K562 (cell line): Measurements from ENCODE around the gene SMG1. TPM values are rescaled to one million over a fixed set of nuclear protein-coding genes. Genes with fewer than 3 reads are reported as not detected.
"Not testable (repeated sequence)": the region's sequence is repeated elsewhere in the genome, so short reads cannot be mapped to it uniquely, and the experiment has no call there.

Source experiments
- ATAC-seq: fragments of 200-7000 bp; cut with Tn5 transposase; 3 replicates; pipeline ENCODE4 v1.9.1; 2020; ENCODE audit warnings: moderate library complexity
- BruUV-seq: library from RNA; stranded (reverse); fragments of 400-500 nt; replicated peaks from 2 replicates; lab custom pipeline; 2021; lab: Mats Ljungman, UMichigan
- CTCF ChIA-PET: fragments of 300-600 bp; formaldehyde crosslinking; extraction: SDS; loops from one replicate; lab custom pipeline; 2021; ENCODE audit warnings: low intra/inter-chr PET ratio; lab: Yijun Ruan, JAX
- POLR2A ChIA-PET: fragments of 300-600, 350-650 bp; sonication (Branson Sonifier 250); formaldehyde crosslinking; extraction: SDS; loops from one replicate; lab custom pipeline; 2021; ENCODE audit warnings: antibody characterized with exemption, inconsistent platforms; lab: Yijun Ruan, JAX
- DNase-seq, 4 experiments: peaks; one replicate each; pipeline versions ENCODE4 v3.0.0 to v3.0.0-alpha.2; 2011 to 2018; ENCODE audit warnings: low spot score in 3 of 4, mixed read lengths in 3 of 4; ENCODE audit errors: extremely low read depth in 1 of 4
- FAIRE-seq: peaks from 2 replicates; lab custom pipeline; 2011; peaks lifted over from hg19 to GRCh38; lab: Jason Lieb, UNC
- H2AFZ ChIP-seq: 2 replicates; pipeline ENCODE4 v1.6.0; 2011; ENCODE audit warnings: low read depth, low read length, control low read depth, inconsistent platforms
- H3K27ac ChIP-seq: fragments of 200-600 bp; 3 replicates; pipeline ENCODE4 v1.8.0; 2011; ENCODE audit warnings: low read depth, mild to moderate bottlenecking, control low read depth, inconsistent platforms, low read length, moderate library complexity, mixed read lengths; ENCODE audit errors: extremely low read depth
- H3K27me3 ChIP-seq, 2 experiments: fragments of 300-600 bp in 1 of 2; 2 replicates in 1 of 2; 3 replicates in 1 of 2; pipeline versions ENCODE4 v1.6.0 to v1.8.0; 2011; ENCODE audit warnings: inconsistent platforms in 2 of 2, low read length in 2 of 2, mild to moderate bottlenecking in 1 of 2, mixed read lengths in 1 of 2, moderate library complexity in 1 of 2; ENCODE audit not compliant: control insufficient read depth in 2 of 2, insufficient read depth in 2 of 2
- H3K36me3 ChIP-seq: fragments of 300-600 bp; 3 replicates; pipeline ENCODE4 v1.8.0; 2011; ENCODE audit warnings: mild to moderate bottlenecking, low read length, inconsistent platforms; ENCODE audit not compliant: control insufficient read depth, insufficient read depth
- H3K4me1 ChIP-seq, 2 experiments: fragments of 200-600 bp in 1 of 2; replicated peaks in 1 of 2; 2 replicates in 1 of 2; 3 replicates in 1 of 2; pipeline versions ENCODE4 v1.5.1 to v1.8.0; 2011; ENCODE audit warnings: inconsistent platforms in 2 of 2, low read length in 2 of 2, mild to moderate bottlenecking in 1 of 2, mixed read lengths in 1 of 2, moderate library complexity in 1 of 2; ENCODE audit not compliant: control insufficient read depth in 2 of 2, insufficient read depth in 2 of 2
- H3K4me2 ChIP-seq: 2 replicates; pipeline ENCODE4 v1.6.1; 2011; ENCODE audit warnings: low read length, control low read depth, inconsistent platforms, mixed read lengths; ENCODE audit not compliant: insufficient read depth
- H3K4me3 ChIP-seq: fragments of 200-600 bp; sonication (generic), shearing (Covaris generic); 2 replicates; pipeline ENCODE4 v1.5.1; 2016; ENCODE audit warnings: control low read depth, inconsistent platforms
- H3K79me2 ChIP-seq: fragments of 200-600 bp; 3 replicates; pipeline ENCODE4 v1.8.0; 2011; ENCODE audit warnings: low read length, inconsistent platforms; ENCODE audit not compliant: control insufficient read depth, insufficient read depth
- H3K9ac ChIP-seq, 2 experiments: 2 replicates each; pipeline versions ENCODE4 v1.6.0 to v1.6.1; 2011; ENCODE audit warnings: low read depth in 2 of 2, low read length in 2 of 2, control low read depth in 1 of 2, inconsistent platforms in 1 of 2, mild to moderate bottlenecking in 1 of 2, mixed read lengths in 1 of 2; ENCODE audit not compliant: insufficient read depth in 1 of 2
- H3K9me1 ChIP-seq: one replicate; pipeline ENCODE4 v1.6.0; 2011; ENCODE audit warnings: inconsistent platforms, mild to moderate bottlenecking, low read length, moderate library complexity; ENCODE audit not compliant: control insufficient read depth, insufficient read depth
- H3K9me3 ChIP-seq: replicated peaks from 2 replicates; pipeline ENCODE4 v1.5.1; 2011; ENCODE audit warnings: low read depth, low read length, inconsistent platforms; ENCODE audit not compliant: control insufficient read depth, insufficient read depth
- H4K20me1 ChIP-seq: replicated peaks from 2 replicates; pipeline ENCODE4 v1.6.1; 2011; ENCODE audit warnings: low read length, inconsistent platforms, mixed read lengths; ENCODE audit not compliant: control insufficient read depth, insufficient read depth
- TEAD4 ChIP-seq, 2 experiments: sonication (generic) in 1 of 2; formaldehyde crosslinking in 1 of 2; IDR thresholded peaks; 2 replicates each; pipeline versions ENCODE4 v1.6.1 to v1.8.0; 2012 to 2022; ENCODE audit warnings: borderline replicate concordance in 1 of 2, inconsistent platforms in 1 of 2, low read length in 1 of 2, mild to moderate bottlenecking in 1 of 2, missing genetic modification reagents in 1 of 2
- ZNF316 ChIP-seq: fragments of 450-650 bp; IDR thresholded peaks from 2 replicates; pipeline ENCODE4 v1.6.1; 2016
- WGBS: fragments of 100-300 bp; shearing (Covaris generic); methylation state at CpG from one replicate; pipeline ENCODE4 v1.1.6; 2016; ENCODE audit warnings: low coverage, mixed read lengths; ENCODE audit not compliant: insufficient coverage; ENCODE audit errors: missing lambda C conversion rate; 5-methylcytosine and 5-hydroxymethylcytosine counted together
- in situ Hi-C: fragments of 300-500 bp; cut with MboI; formaldehyde crosslinking; loops from 4 replicates; pipeline ENCODE4 v1.15.0; 2018; ENCODE audit warnings: inconsistent platforms, mixed read lengths
- intact Hi-C: fragments of 100-400 bp; cut with micrococcal nuclease; formaldehyde crosslinking; loops from 2 replicates; pipeline ENCODE4 v1.14.2; 2022
- polyA plus RNA-seq, 8 experiments: library from polyadenylated mRNA; depleted of rRNA in 4 of 8; stranded (reverse) in 5 of 8; unstranded in 3 of 8; fragments of >200 nt; fragmentation: Nextera tagmentation in 2 of 8; fragmentation: Illumina TruSeq in 1 of 8; extraction: Ambion mirVana in 2 of 8; extraction: Trizol in 1 of 8; gene quantifications; 2 replicates each; pipeline versions ENCODE4 v1.2.1 to v1.2.3, GENCODE V29; 2011 to 2014; ENCODE audit warnings: inconsistent platforms in 1 of 8, missing spikeins in 1 of 8
- total RNA-seq, 7 experiments: library from RNA; depleted of rRNA in 6 of 7; stranded (reverse); fragments of >200 nt in 6 of 7; fragmentation: Illumina TruSeq in 2 of 7; extraction: Trizol in 2 of 7; gene quantifications; 2 replicates each; pipeline versions ENCODE4 v1.2.1 to v1.2.3, GENCODE V29; 2011 to 2021; ENCODE audit warnings: low replicate concordance in 1 of 7

SMG1 gene
- total and polyA plus RNA-seq, 9 of the 15 experiments (the other 6 are each of a cell fraction or from before 2014, with no cell fraction given), result 3.4 to 54.8 (median 32.0) TPM

DNA sequence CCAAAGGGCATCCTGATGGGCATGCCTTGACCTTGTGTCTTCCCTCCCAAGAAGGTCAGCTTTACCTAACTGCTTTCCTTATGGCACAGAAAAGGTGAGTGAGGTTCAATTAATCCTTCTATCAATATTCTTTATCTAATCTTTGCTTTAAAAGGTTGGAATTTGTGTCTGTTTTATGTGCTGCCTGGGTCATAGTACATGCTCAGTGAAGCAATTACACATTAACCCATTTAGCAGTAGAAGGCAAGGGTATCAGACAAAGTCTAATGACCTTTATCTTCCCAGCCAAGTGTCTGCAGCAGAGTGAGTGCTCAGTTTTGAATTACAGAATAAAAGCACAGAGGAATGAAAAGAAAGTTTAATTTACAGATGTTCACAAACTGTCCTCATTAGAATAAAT is 63.3 kb downstream of the SMG1 start:
- H3K4me1 ChIP-seq, H3K4me3 ChIP-seq, H3K9me1 ChIP-seq, H4K20me1 ChIP-seq, ATAC-seq, CTCF ChIA-PET, FAIRE-seq, H3K9ac ChIP-seq, H2AFZ ChIP-seq, H3K79me2 ChIP-seq, H3K9me3 ChIP-seq, H3K27me3 ChIP-seq, intact Hi-C loops, in situ Hi-C loops, POLR2A ChIA-PET, BruUV-seq, H3K27ac ChIP-seq, H3K4me2 ChIP-seq, DNase-seq: not testable (repeated sequence)
- H3K36me3 ChIP-seq, result peaks cover 38% of the 10 kb centered on the region; the same call in 1 of the 3 replicates

DNA sequence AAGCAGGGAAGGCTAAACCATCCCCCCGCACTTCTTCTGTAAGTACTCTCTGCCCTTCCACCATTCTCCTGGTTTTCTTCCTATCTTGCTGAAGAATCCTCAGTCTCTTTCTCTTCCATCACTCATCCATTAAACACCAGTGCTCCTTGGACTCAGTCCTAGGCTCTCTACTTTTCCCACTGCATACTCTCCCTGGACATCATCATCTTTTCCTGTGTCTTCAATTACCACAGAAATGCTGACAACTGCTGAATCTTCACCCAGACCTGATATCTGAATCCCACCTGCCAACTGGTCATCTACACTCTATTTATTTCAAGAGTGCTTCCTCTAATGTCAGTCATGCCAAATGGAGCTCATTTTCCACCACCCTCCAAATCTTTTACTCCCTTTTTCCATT is 71.0 kb downstream of the SMG1 start:
- BruUV-seq, result no TSS peak
- ChIA-PET CTCF (no interaction called here), POLR2A (interaction anchor here (1.1 to 1.6 kb wide), 2 partner anchors 36 to 54 kb away, joined by 3 to 6 read pairs; partner anchors contain the start of gene ARL6IP1)
- no peak overlapping the region for H3K4me3 ChIP-seq
- no peak overlapping the region for H3K9ac ChIP-seq
- in situ Hi-C loops, result no loop called here
- H4K20me1 ChIP-seq, result peaks cover 3% of the 10 kb centered on the region; the same call in 1 of the 2 replicates
- no peak overlapping the region for H3K27ac ChIP-seq
- intact Hi-C loops, result no loop called here
- H3K36me3 ChIP-seq, result peaks cover 78% of the 10 kb centered on the region
- H3K79me2 ChIP-seq, result no peaks in the 10 kb centered on the region
- DNase-seq (no peak), FAIRE-seq (no peak), ATAC-seq (no peak)
- no peaks in the 10 kb centered on the region for H3K9me1 ChIP-seq
- H2AFZ ChIP-seq, result no peak overlapping the region
- 91% methylated on average over 1 of the region's 1 CpG for WGBS
- no peaks in the 10 kb centered on the region for H3K4me1 ChIP-seq
- TF ChIP-seq TEAD4 (IDR thresholded peaks at IDR 0.05; ENCODE audit: low read length) (no peak), TEAD4 (CRISPR knock-in tag; IDR thresholded peaks at IDR 0.05; ENCODE audit: borderline replicate concordance) (no peak), ZNF316 (peak; percentile 40; the same call in 1 of the 2 replicates)
- no peaks in the 10 kb centered on the region for H3K9me3 ChIP-seq
- no peaks in the 10 kb centered on the region for H3K27me3 ChIP-seq
- H3K4me2 ChIP-seq, result no peak overlapping the region
